Lower lobe of right lung (tissue), 2 donors: ENCODE measurements around the gene SCAPER. TPM values are rescaled to one million over a fixed set of nuclear protein-coding genes. Genes with fewer than 3 reads are reported as not detected.

Experiments
- ATAC-seq, 2 donors: fragments of 200-7000 bp; cut with Tn5 transposase; one replicate each; pipeline ENCODE4 v1.9.1; 2020 to 2022; ENCODE audit warnings: mild to moderate bottlenecking in 2 of 2, moderate library complexity in 2 of 2
- DNase-seq: peaks from one replicate; pipeline ENCODE4 v3.0.0-alpha.2; 2020
- H3K27ac ChIP-seq: fragments of 200-600 bp; one replicate; pipeline ENCODE4 v1.8.0; 2022
- H3K27me3 ChIP-seq: fragments of 200-600 bp; one replicate; pipeline ENCODE4 v1.8.0; 2022; ENCODE audit warnings: low read depth
- H3K36me3 ChIP-seq: fragments of 200-600 bp; one replicate; pipeline ENCODE4 v1.8.0; 2022; ENCODE audit warnings: mild to moderate bottlenecking
- H3K4me1 ChIP-seq: fragments of 200-600 bp; one replicate; pipeline ENCODE4 v1.8.0; 2022
- H3K4me3 ChIP-seq: fragments of 200-600 bp; one replicate; pipeline ENCODE4 v1.8.0; 2022; ENCODE audit warnings: mild to moderate bottlenecking
- H3K9me3 ChIP-seq: fragments of 200-600 bp; one replicate; pipeline ENCODE4 v1.8.0; 2022
- intact Hi-C: fragments of 100-400 bp; cut with DNase I; formaldehyde crosslinking; loops from one replicate; pipeline ENCODE4 v1.11.0; 2022
- total RNA-seq: library from RNA; stranded (reverse); fragmentation: NEBNext Ultra II Directional; extraction: Animal tissue kit (Norgen Biotek cat#: 25700); gene quantifications from one replicate; pipeline ENCODE4 v1.2.1, GENCODE V29; 2021
- TF ChIP-seq, protein P1 (sequence below): fragments of 200-600 bp; IDR thresholded peaks from one replicate; pipeline ENCODE4 v1.8.0; 2022; ENCODE audit warnings: antibody characterized with exemption, mild to moderate bottlenecking
- donor health status: DM: no; HTN: yes; CAD: no; lungs with severe emphysema.

SCAPER gene
- total RNA-seq, 1 donor from 2014 or later = 34.2 TPM

DNA sequence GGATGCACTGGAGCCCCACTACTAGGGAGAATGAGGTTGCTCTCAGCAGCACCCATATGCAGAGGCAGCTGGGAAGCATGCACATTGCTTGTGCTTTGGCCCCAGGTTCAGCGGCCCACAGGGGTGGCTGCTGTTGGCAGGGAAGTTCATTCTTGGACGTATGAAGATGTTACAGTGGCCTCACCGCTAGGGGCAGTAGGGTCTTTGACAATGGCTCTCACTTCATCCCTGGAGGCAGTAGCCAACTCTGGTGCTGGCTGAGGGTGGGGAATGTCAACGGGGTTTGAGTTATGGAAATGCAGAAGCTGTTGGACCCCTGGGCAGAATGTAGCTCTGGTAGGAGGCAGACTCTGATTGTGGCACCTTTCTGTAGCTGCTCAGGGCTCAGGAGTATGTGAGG, 279.9 kb downstream of the SCAPER start:
- no peaks in the 10 kb centered on the region for H3K36me3 ChIP-seq
- no peak overlapping the region for H3K27ac ChIP-seq
- intact Hi-C loops = no loop called here
- ATAC-seq = no peak
- no peaks in the 10 kb centered on the region for H3K4me1 ChIP-seq
- TF ChIP-seq, protein P1, sequence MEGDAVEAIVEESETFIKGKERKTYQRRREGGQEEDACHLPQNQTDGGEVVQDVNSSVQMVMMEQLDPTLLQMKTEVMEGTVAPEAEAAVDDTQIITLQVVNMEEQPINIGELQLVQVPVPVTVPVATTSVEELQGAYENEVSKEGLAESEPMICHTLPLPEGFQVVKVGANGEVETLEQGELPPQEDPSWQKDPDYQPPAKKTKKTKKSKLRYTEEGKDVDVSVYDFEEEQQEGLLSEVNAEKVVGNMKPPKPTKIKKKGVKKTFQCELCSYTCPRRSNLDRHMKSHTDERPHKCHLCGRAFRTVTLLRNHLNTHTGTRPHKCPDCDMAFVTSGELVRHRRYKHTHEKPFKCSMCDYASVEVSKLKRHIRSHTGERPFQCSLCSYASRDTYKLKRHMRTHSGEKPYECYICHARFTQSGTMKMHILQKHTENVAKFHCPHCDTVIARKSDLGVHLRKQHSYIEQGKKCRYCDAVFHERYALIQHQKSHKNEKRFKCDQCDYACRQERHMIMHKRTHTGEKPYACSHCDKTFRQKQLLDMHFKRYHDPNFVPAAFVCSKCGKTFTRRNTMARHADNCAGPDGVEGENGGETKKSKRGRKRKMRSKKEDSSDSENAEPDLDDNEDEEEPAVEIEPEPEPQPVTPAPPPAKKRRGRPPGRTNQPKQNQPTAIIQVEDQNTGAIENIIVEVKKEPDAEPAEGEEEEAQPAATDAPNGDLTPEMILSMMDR = no peak
- H3K4me3 ChIP-seq = no peak overlapping the region
- H3K27me3 ChIP-seq = no peaks in the 10 kb centered on the region
- no peak for DNase-seq
- no peaks in the 10 kb centered on the region for H3K9me3 ChIP-seq

DNA sequence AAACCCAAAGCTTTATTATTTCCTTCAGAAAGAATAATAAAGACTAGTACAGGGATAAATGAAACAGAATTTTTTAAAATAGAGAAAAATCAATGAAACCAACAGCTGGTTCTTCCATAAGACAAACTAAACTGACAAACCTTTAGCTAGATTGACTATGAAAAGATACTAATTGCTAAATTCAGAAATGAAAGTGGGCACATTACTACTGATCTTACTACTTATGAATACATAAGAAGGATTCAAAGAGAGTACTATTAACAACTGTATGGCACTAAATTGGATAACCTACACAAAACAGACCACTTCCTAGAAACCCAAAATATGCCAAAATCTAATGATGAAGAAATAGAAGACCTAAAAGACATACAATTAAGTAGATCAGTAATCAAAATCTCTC, 290.4 kb downstream of the SCAPER start:
- ATAC-seq = no peak
- peaks cover 2% of the 10 kb centered on the region for H3K36me3 ChIP-seq
- intact Hi-C loops = no loop called here

DNA sequence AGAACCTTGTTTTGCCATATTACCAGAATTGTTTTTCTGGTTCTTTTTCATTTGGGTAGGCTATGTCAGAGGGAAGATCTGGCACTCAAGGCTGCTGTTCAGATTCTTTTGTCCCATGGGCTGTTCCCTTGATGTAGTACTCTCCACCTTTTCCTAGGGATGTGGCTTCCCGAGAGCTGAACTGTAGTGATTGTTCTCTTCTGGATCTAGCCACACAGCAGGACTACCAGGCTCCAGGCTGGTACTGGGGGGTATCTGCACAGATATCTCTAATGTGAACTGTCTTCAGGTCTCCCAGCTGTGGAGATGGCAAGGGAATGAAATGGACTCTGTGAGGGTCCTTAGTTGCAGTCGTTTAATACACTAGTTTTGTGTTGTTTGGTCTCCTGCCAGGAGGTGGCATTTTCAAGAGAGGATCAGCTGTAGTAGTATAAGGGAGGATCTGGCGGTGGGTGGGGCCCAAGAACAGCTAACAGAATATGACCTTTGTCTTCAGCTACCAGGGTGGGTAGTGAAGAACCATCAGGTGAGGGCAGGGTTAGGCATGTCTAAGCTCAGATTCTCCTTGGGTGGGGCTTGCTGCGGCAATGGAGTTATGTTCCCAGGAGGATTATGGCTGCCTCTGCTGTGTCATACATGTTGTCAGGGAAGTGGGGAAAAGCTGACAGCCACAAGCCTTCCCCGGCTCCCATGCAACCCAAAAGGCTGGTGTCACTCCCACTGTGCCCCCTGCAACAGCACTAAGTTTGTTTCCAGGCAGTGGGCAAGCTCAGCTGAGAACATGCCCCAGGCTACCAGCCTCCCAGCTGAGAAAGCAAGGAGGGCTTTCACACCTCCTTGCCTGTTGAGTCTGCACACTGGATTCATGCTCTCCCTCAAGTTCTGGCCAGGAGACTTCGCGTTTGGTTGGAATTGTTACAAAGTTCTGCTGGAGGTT, 316.1 kb downstream of the SCAPER start:
- DNase-seq (no peak), ATAC-seq (no peak)
- TF ChIP-seq, protein P1 = no peak

More for the DNA sequence above, 290.4 kb downstream of the SCAPER start:
- Histone ChIP-seq H3K4me3 (no peak overlapping the region), H3K27ac (no peak overlapping the region), H3K4me1 (no peaks in the 10 kb centered on the region), H3K27me3 (no peaks in the 10 kb centered on the region), H3K9me3 (no peaks in the 10 kb centered on the region)
- no peak for DNase-seq
- TF ChIP-seq, protein P1 = no peak

DNA sequence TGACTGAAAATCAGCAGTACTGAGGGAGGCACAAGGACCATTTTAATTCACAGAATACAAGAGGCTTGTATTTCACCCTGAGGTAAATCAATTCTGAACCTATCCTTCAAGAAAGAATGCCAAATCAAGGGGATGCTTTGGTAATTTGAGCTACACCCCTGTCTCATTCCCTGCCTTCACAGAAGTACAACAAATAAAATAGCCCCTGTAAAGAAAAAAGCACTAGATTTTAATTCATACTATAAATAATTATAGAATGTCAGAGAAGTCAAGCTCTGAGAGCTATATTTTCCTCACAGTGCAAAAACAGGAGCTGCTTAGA, 319.6 kb downstream of the SCAPER start:
- Histone ChIP-seq H3K9me3 (peaks cover 15% of the 10 kb centered on the region), H3K27ac (no peak overlapping the region), H3K27me3 (no peaks in the 10 kb centered on the region), H3K4me1 (no peaks in the 10 kb centered on the region), H3K36me3 (no peaks in the 10 kb centered on the region), H3K4me3 (no peak overlapping the region)
- no peak for ATAC-seq
- intact Hi-C loops = no loop called here
- no peak for DNase-seq
- TF ChIP-seq, protein P1 = no peak

More for the DNA sequence above, 316.1 kb downstream of the SCAPER start:
- Histone ChIP-seq H3K9me3 (no peaks in the 10 kb centered on the region), H3K27ac (no peak overlapping the region), H3K27me3 (no peaks in the 10 kb centered on the region), H3K4me3 (no peak overlapping the region), H3K4me1 (no peaks in the 10 kb centered on the region), H3K36me3 (no peaks in the 10 kb centered on the region)
- intact Hi-C loops = no loop called here

DNA sequence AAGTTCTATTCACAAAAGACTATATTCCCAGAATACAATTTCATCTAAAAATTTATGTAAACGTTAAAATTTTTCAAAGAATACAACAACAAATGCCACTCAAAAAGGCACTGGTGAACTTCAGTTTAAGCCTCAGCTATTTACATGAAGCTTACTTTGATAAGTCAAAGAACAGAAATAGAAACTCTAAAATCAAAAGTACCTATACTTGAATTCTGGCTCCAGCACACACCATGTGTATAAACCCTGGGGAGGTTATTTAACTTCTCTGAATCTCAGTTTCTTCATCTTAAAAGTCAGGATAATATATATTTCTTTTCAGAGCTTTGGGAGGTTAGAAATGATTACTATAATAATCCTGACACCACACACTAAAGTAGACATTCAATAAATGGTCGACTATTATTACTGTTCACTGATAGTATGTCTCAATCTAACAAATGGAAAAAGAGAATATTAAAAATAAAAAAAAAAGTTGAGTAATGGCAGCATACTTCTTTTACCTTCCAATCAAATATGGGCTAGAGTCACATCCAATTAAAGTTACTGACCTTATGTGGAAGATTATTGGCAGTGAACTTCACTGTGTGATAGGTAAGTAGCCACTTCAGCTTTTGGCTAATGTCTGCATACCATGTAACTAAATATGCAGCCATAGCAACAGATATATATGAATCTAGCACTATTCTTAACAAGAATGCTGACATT, 320.1 kb downstream of the SCAPER start:
- H3K27ac ChIP-seq = no peak overlapping the region
- TF ChIP-seq, protein P1 = no peak
- ATAC-seq = no peak
- no peak overlapping the region for H3K4me3 ChIP-seq
- H3K9me3 ChIP-seq = peaks cover 15% of the 10 kb centered on the region
- no peaks in the 10 kb centered on the region for H3K4me1 ChIP-seq
- no peaks in the 10 kb centered on the region for H3K36me3 ChIP-seq
- intact Hi-C loops = no loop called here
- no peak for DNase-seq
- H3K27me3 ChIP-seq = no peaks in the 10 kb centered on the region
